GM19467 (cell line): ENCODE data around the gene PKP4.

Source experiments
- ATAC-seq: cut with Tn5 transposase; IDR thresholded peaks from one replicate; pipeline ENCODE4 v1.9.1; 2021; ENCODE audit warnings: mild to moderate bottlenecking, moderate library complexity; ENCODE audit not compliant: unreplicated experiment

PKP4 gene

DNA sequence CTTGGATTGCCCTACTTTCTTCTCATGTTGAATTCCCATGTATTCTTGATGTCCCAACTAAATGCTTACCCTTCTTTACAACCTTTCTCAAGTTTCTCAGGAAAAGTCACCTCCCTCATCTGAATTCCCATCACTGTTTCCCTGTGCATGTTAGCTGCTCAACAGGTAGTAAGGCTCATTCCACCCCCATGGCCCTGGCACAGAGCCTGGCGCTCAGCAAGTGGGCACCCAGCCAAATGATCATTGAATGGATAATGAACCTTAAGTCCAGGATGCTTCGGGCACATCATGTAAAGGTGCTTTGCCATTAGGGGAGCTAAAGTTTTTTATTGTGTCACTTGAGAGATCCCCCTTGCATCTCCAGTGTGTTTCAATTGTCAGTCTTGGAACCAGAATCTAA, 124.0 kb downstream of the PKP4 start:
- ATAC-seq = no peak

DNA sequence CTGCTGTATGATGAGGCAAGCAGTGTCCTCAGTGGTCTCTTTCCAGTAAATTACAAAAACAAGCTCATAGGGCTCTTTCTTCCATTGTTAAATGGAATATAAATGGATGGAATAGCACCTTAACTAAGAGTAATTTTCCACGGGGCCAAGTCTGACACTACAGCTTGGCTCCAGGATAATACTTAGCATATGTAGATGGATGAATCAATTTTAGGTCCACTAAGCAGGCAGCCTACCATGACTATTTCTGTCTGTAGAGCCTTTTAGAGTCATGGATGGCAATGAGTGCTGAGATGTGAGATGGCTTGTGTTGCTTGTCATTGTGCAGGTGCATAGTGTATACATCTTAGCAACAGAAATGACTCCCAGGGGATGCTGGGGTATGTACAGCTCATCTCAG, 125.9 kb downstream of the PKP4 start:
- ATAC-seq = no peak

DNA sequence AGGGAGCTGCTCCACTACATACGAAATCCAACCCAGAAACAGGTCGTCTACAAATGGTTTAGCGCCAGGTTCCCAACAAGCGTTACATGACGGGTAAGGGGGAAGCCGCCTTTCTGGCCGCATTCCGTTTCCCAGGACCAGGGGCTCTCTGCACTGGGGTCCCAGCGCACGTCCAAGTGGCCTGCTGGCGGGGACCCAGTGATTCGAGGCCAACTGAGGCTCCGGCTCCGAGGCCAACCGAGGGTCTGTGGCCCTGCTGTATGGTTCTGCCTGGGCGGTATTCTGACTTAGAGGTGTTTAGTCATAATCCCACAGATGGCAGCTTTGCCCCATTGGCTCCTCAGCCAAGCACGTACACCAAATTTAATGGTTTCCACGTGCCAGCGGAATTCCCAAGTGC, 127.2 kb downstream of the PKP4 start:
- ATAC-seq = no peak

DNA sequence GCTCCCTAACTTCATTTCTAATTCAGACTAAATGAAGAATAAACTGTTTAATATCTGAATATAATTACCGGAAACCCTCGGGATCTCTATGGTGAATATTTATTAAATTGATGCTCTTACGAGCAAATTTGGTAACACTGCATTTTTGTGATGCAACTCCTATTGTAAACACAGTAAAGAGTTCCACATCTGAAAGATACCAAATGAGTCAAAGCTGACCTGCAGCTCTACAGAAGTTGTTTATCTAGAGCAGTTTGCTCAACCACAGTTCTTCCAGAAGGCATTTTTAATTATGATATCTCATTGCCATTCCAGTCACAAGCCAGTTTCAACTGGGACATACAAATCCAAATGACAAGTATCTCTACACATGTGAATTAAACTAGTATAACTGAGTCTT, 129.7 kb downstream of the PKP4 start:
- no peak for ATAC-seq

DNA sequence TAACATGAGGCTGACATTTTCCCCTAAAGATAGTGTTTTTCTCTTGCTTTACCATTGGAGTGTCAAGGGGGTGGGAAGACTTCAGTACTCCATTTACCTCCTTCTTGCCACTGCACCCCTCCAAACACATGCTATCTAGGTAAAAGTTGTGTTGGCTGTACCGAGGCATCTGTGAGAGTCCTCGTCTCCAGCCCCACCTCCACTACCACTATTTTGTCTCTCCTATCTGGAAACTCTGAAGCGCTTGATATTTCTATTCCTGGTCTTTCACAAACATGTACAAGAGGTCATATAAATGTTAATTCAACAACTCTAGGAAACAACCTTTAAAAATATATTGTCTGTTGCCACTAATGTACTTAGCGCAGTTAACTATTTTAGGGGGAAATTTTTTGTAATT, 132.6 kb downstream of the PKP4 start:
- no peak for ATAC-seq

DNA sequence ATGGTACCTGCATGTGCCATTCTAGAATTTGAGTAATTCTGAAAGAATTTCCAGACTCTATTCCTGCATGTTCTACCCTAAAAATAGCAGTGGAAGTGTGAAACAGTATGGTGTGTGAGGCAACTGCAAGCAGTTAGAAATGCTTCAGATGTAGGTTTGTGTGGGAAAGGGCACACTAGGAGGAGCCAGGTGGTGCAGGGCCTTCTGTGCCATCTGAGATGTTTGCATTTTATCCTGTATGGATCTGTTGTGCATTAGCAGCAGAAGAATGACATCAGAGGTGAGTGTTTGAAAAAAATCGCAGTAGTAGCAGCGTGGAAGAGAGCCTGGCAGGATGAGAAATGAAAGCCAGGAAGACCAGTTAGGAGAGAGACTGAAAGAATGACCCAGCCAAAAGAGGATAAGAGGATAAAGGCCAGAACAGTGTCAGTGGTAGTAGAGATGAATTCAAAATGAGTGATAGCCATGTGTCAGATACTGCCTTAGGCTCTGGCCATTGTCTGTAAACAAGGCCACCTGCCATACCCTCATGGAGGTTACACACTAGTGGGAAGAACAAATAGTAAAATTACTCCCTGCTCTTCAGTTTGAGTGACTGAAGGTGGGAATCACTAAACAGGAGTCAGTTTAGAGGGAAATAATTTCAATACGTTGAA, 142.2 kb downstream of the PKP4 start:
- no peak for ATAC-seq

DNA sequence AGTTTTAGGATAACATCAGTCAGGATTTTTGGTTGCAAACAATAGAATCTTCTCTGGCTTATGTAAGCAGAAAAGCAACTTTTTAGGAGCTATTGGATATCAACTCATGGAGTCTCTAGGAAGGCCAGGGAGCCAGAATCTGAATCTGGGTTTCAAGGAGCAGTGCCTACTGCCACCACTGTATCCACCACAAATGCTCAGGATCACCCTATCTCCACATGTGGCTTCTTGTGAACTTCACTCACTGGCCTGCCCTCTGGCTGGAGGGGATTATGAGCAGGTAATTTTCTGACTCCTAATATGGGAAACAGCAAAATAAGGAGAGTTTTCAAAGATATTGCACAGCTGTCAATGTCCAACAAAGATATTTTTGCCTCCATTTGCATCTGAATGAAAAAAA, 142.9 kb downstream of the PKP4 start:
- no peak for ATAC-seq

DNA sequence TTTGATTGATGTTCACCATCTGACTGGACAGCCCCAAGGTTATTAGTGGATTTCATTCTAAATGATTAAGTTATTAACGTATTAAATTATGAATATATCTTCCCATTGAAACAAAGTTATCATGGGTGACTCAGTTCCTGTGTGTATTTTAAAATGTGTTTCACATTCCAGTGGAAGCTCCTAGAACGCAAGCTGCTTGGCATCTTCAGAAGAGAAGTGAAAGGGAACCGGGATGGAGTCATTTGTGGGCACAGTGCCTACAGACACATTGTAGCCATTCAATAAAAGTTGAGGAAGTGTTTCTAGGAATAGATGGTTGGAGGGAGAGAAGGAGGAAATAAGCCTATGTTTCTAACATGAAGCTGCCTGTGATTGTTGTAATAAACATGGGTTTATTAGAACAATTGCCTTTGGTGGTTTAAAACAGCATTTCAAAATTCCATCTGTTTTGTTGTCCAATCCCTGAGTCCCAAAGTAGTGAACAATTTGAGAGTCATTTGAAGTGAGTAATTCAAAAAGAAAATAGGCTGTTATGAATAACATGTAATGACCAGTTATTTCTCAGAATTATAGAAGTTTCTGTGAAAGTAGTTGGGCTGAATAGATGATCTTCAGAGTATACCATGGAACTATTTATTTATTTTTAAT, 143.5 kb downstream of the PKP4 start:
- no peak for ATAC-seq

DNA sequence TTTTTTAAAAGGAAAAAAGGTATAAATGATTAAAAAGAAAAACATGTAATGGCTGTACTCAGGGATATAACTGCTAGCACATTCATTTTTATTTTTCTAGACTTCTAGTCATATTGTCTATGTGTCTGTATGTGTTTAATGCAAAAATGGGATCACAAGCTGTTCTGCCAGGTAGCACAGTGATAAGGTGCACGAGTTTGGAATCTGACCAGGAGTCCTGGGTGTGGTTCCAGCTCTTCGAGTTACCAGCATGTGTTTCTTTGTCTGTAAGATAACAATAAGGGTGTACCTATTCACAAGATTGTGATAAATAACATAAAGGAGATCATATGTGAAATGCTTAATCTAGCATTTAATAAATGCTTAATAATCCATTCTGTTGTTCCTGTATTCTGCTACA, 145.3 kb downstream of the PKP4 start:
- ATAC-seq = no peak

DNA sequence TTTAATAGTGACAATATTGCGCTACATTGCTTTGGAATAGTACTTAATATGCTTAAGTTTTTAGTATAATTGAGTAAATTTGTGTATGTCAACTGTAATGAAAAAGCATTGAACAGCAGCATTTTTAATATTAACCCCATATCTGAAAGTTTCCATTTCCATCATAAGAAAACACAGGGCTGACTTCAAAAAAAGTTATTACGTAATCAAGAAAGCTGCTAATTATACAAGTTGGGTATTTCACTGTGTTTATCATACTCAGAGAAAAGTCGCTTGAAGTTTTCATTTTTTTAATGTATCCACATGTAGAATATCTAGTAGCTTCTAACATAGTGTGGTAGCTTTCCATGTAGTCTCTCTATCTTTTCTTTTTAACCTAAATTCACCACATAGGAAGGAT, 146.5 kb downstream of the PKP4 start:
- ATAC-seq = no peak

DNA sequence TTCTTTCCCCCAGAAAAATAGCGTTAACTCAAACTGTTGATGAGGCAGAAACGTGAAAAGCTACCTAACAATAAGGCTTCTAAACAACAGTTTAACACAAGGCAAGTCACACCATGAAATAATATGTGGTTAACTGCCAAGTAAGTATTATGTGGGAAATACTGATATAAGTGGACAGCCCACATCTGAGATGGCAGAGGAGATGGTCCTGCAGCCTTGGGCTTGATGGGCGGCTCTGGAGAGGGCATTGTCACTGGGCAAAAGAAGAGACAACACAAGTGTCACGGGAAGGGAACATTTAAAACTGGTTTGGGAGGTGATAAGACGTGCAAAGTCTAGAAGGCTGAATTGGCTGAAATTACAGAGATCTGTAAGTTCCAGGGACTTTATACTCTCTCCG, 147.2 kb downstream of the PKP4 start:
- no peak for ATAC-seq

DNA sequence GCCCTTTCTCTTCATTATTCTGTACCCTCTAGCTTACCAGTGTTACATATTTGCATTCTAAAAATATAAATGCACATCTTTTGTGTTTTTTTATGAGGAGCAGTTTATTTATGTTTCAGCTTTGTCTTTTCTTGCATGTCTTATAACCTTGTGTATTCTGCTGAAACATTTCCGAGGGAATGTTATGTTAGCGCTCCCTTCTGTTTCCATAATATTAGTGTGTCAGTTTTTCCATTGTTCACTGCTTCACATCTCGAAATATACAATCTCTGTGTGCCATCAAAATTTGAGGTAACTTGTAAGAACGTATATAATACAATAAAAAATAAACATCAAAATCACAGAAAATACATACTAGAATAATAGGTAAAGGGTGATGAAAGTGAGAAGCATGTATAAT, 153.3 kb downstream of the PKP4 start:
- no peak for ATAC-seq

DNA sequence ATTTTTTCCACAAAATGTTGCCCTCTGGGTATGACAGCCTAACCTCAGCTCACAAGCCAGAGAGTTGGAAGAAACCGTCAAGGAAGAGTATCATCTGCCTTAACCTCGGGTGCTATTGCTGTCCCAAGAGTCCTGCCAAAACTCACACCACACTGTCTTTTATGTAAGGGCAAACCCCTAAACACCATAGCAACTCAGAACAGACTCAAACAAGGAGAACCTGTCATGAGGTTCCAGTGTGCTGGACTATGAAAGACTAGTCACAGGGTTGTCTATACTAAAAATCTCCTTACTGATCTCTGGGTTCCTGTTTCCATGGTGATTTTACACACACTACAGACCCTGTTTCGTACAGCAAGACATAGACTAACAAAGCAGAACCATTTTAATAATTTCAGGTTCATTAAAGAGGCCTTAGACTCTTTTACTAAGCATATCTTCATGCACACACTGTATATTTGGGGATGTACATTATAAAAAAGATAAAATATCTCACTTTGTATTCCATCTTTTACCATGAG, 159.8 kb downstream of the PKP4 start:
- ATAC-seq = no peak

DNA sequence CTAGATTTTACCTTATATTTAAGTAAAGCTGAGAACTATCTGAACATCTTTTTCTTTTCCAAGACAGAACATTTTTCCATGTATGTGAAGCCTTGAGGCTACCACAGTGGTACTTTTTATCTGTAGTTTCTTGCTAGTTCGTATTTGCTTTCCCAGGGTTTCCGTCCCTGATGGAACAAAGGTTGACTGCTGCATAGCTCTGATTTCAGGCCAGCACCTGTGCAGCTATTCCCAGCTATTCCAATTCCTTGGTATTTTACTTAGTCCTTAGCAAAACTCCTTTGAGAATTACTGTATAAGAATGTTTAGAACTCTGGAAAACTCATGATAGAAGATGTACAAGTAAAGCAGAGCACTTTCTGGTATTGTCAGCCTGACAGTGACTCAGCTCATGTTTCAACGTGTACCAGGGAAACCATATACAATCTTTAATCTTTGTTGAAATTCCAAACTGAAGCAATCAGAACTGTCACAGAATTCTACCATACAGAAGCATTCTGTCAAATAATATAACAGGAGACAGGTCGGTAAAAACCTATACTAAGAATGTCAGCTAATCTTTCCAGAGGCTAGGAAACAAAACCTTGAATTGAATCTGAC, 162.2 kb downstream of the PKP4 start:
- ATAC-seq = no peak

DNA sequence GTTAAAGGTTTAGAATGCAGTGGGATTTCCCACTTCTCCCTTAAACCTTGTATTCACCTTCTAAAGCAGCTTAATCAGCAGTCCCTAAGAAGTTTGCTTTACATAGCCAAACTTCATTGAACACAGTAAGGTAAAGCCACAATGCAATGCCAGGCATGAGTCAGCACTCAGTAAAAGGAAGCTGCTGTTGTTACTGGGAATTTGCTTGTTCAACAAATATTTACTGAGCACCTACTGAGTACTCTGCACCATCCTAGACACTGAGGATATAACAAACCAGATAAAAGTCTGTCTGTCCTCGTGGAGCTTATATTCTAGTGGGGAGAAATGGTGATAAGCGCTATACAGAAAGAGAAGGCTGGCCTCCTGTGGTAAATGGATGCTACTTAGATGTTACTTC, 162.7 kb downstream of the PKP4 start:
- ATAC-seq = no peak

DNA sequence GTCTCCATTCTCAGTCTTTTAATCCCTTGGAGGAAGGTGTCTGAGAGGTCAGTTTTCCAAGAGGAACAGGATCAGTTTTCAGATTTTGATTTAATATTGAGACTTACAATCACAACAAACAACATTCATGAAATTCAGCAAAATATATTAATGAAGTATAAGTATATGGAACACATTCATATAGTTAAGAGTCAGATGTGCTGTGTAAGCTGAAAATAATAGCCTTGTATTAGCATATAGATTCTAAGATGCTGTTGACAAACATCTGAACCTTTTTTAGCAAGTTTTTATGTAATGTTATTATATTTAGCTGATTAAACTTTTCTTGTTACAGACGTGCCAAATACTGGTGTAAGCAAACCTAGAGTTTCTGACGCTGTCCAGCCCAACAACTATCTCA, 163.9 kb downstream of the PKP4 start:
- no peak for ATAC-seq

DNA sequence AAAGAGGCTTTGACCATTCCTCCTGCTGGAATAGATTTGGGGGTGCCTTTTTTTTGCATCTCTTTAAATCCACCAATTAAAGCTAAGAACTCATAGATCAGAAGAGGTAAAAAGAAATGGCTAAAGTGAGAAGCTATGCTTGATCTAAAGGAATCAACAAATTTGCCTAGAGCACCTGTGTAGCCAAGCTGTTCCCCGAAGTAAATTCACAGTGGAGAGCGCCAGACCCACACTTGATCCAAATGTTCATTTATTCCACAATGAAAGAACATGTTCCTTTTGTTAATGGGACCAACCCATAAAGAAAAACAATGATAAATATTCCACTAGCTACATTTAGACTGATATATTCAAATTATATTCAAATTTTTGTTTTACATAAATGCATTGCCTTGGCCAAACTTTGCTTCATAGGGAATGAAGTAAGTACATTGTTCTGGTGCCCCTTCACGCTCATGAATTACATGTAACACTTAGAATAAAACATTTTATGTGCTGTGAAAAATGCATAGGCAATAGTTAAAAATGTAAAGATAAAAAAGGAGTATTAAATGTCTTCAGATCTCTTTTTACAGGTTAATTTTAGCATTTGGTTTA, 167.4 kb downstream of the PKP4 start:
- no peak for ATAC-seq

DNA sequence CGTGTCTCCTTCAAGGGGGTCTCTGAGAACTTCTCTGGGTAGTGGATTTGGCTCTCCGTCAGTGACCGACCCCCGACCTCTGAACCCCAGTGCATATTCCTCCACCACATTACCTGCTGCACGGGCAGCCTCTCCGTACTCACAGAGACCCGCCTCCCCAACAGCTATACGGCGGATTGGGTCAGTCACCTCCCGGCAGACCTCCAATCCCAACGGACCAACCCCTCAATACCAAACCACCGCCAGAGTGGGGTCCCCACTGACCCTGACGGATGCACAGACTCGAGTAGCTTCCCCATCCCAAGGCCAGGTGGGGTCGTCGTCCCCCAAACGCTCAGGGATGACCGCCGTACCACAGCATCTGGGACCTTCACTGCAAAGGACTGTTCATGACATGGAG, 168.2 kb downstream of the PKP4 start:
- no peak for ATAC-seq

DNA sequence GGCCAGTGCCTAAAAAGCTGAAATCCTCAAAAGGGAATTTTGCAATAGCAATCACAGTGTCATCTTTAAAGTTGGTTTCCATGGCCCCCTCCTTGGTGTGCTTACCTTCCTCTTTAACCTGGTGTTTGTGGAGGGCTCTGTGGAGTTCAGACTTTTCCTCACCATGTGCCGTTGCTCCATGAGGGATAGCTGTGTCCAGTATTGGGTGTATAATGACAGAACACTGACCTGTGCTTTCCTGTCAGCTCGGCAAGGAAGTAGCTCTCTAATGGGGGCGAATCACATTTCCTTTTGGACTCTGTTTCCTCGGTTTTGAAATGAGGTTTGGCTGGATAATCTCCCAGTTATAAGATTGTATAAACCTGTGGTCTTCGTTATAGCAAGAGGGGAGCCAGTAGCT, 172.4 kb downstream of the PKP4 start:
- no peak for ATAC-seq

DNA sequence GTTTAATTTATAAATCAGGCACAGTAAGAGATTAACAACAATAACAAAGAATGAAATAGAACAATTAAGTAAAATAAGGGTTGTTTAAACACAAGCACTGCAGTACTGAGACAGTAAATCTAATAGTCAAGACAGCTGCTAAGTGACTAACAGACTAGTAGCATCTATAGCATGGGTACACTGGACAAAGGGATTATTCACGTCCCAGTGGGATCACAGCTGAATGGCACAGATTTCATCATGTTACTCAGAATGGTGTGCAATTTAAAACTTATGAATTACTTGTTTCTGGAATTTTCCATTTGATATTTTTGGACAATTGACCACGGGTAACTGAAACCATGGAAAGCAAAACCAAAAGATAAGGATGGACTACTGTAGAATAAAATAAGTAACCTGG, 176.5 kb downstream of the PKP4 start:
- ATAC-seq = no peak

DNA sequence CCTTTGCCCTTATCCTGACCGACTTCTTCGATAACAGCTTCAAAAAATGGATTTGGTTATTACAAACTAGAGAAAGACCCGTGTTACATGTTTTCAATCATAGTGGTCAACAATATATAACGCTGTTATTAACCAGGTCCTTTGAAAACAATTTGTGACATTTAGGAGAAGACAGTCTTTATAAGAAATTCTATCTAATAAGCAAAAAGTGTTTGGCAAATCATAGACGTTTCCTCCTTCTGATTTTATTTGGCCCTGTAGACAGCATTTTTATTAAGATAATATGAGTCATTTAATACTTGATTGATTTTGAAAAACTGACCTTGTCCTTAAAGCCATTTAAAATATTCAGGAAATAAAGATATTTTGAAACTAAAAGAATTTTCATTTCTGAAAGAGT, 177.9 kb downstream of the PKP4 start:
- no peak for ATAC-seq

DNA sequence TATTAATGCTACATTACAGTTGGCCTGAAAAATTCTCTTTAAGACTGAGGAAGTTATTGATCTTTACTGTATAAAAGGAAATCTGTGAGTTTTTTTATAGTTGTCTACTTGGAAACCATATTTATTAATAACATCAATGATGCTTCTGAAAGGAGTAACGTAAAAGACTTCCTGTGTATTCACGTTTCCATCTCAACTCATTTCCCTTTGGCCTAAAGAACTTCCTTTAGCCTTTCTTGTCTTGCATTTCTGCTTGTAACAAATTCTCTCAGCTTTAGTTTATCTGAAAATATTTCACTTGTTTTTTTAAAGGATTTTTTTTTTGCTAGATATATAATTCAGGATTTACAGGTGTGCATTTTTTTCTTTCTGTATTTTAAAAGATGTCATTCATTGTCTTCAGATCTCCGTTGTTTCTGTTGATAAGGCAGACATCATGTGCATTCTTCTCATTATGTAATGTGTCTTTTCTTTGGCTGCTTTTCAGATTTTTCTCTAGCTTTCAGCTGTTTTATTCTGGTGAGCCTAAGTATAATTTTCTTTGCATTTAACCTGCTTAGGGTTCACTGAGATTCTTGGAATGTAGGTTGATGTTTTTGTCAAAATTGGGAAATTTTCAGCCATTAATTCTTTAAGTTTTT, 179.3 kb downstream of the PKP4 start:
- ATAC-seq = no peak
